Heart left ventricle (tissue), 16 donors: Measurements from ENCODE around the gene ABLIM2. TPM values are rescaled to one million over a fixed set of nuclear protein-coding genes. Genes with fewer than 3 reads are reported as not detected.

Experiments
- ATAC-seq, 4 donors: fragments of 200-7000 bp; cut with Tn5 transposase; one replicate each; pipeline ENCODE4 v1.9.1; 2020 to 2022; ENCODE audit warnings: moderate library complexity in 4 of 4, mild to moderate bottlenecking in 3 of 4, moderate number of reproducible peaks in 1 of 4
- DNase-seq, 5 donors: peaks; one replicate each; pipeline ENCODE4 v3.0.0-alpha.2; 2020
- H3K27ac ChIP-seq, 12 donors: fragments of 200-600 bp; sonication (generic) in 4 of 12; one replicate each; pipeline versions ENCODE4 v1.5.0 to v1.8.0; 2016 to 2022; ENCODE audit warnings: mild to moderate bottlenecking in 2 of 12
- H3K27me3 ChIP-seq, 9 donors: fragments of 200-600 bp; sonication (generic) in 2 of 9; one replicate each; pipeline versions ENCODE4 v1.5.1 to v1.8.0; 2016 to 2022; ENCODE audit warnings: mild to moderate bottlenecking in 3 of 9
- H3K36me3 ChIP-seq, 9 donors: fragments of 200-600 bp; sonication (generic) in 2 of 9; one replicate each; pipeline versions ENCODE4 v1.5.0 to v1.8.0; 2018 to 2022; ENCODE audit warnings: mild to moderate bottlenecking in 2 of 9
- H3K4me1 ChIP-seq, 12 donors: fragments of 200-600 bp; sonication (generic) in 4 of 12; one replicate each; pipeline versions ENCODE4 v1.5.0 to v1.8.0; 2016 to 2022; ENCODE audit warnings: mild to moderate bottlenecking in 3 of 12
- H3K4me3 ChIP-seq, 12 donors: fragments of 200-600 bp; sonication (generic) in 4 of 12; one replicate each; pipeline versions ENCODE4 v1.5.0 to v1.8.0; 2017 to 2022; ENCODE audit warnings: mild to moderate bottlenecking in 9 of 12, moderate library complexity in 4 of 12
- H3K9me3 ChIP-seq, 12 donors: fragments of 200-600 bp; sonication (generic) in 4 of 12; one replicate each; pipeline versions ENCODE4 v1.5.0 to v1.8.0; 2016 to 2022; ENCODE audit warnings: mild to moderate bottlenecking in 1 of 12
- CTCF ChIP-seq, 12 donors: fragments of 200-600 bp; sonication (generic) in 4 of 12; IDR thresholded peaks; one replicate each; pipeline versions ENCODE4 v1.5.0 to v1.8.0; 2018 to 2022; ENCODE audit warnings: antibody characterized with exemption in 12 of 12, mild to moderate bottlenecking in 5 of 12
- POLR2A ChIP-seq, 2 donors: fragments of 450-650 bp; IDR thresholded peaks; one replicate each; pipeline ENCODE4 v1.6.1; 2017; ENCODE audit warnings: antibody characterized with exemption in 2 of 2, mild to moderate bottlenecking in 2 of 2, moderate library complexity in 2 of 2
- WGBS, 4 donors: extraction: QIAGEN DNeasy Blood & Tissue Kit in 2 of 4; methylation state at CpG; one replicate each; pipeline versions ENCODE4 v1.1.5 to v1.1.7; 2013 to 2018; 5-methylcytosine and 5-hydroxymethylcytosine counted together
- intact Hi-C, 10 donors: fragments of 100-400 bp; cut with DNase I; formaldehyde crosslinking; loops; one replicate each; pipeline versions ENCODE4 v1.11.1 to v1.14.2; 2022
- polyA plus RNA-seq, 2 donors: library from polyadenylated mRNA; stranded (reverse); fragments of 200-250 nt; gene quantifications; one replicate each; pipeline ENCODE4 v1.2.3, GENCODE V29; 2013
- total RNA-seq, 9 donors: library from RNA; depleted of rRNA in 2 of 9; stranded (reverse); fragments of >200 nt in 2 of 9; fragmentation: NEBNext Ultra II Directional in 3 of 9; extraction: Animal tissue kit (Norgen Biotek cat#: 25700) in 3 of 9; gene quantifications; one replicate each; pipeline versions ENCODE4 v1.1.0 to v1.2.4, GENCODE V29; 2016 to 2023
- donor health status: ischemic (EF 13 %, LVEDD 7.1; RV severe dilation, severe dysfunction).
- donor health status: healthy with polysubstance abuse.
- donor health status: DM: no; HTN: yes; CAD: no.
- donor health status: DM: no; HTN: no; CAD: no.
- donor health status: ischemic (EF 25% LVEDD 6.9; RV normal size, moderate dysfunction).
- donor health status: ischemic (EF 25% LVEDD 5.7; RV mildly dilated, moderate dysfunction).
- donor health status: healthy.
- donor health status: DM: yes; HTN: yes; CAD: no.
- donor health status: ischemic (EF 35%, LVEDD 5.7; RV mildly dilated, moderate dysfunction).
- donor health status: nonischemic (EF 11% LVEDD 7.7; RV severe dilation, severe dysfunction).
- donor health status: DM: yes; HTN: yes; CAD: no.
- donor health status: PGD.
- donor health status: ischemic (EF 29% LVEDD 5.4; RV normal size, mild dysfunction).
- donor health status: nonischemic (EF 23%, LVEDD 6.1; RV moderate dilation, normal function).

ABLIM2 gene
- total and polyA plus RNA-seq, 11 donors: 11.1 to 27.9 (median 18.4) TPM

GRCh38 chr4:8177956-8178355 lies 19.3 kb upstream of the ABLIM2 start:
- intact Hi-C loops: loop anchor here in 9 of 10 donors (5.0 to 10.0 kb wide), 8 partner anchors 47 to 237 kb away; no protein-coding TSS in a partner anchor
- H3K4me1 ChIP-seq: peaks cover 6 to 38% (median 27%) of the 10 kb centered on the region in 12 donors
- H3K36me3 ChIP-seq: no peaks in the 10 kb centered on the region
- H3K4me3 ChIP-seq: no peak overlapping the region
- H3K27ac ChIP-seq: no peak overlapping the region
- WGBS, 4 donors: 92 to 98% (median 96%) methylated on average over 11 of the region's 11 CpGs
- DNase-seq (no peak), ATAC-seq (no peak)
- TF ChIP-seq POLR2A (IDR thresholded peaks at IDR 0.05) (no peak), CTCF (IDR thresholded peaks at IDR 0.05) (no peak)
- no peaks in the 10 kb centered on the region for H3K9me3 ChIP-seq
- H3K27me3 ChIP-seq: no peaks in the 10 kb centered on the region

GRCh38 chr4:8177552-8177951 lies 18.9 kb upstream of the ABLIM2 start:
- intact Hi-C loops: loop anchor here in 9 of 10 donors (5.0 to 10.0 kb wide), 8 partner anchors 47 to 237 kb away; no protein-coding TSS in a partner anchor
- H3K27me3 ChIP-seq: no peaks in the 10 kb centered on the region
- no peak for TF ChIP-seq POLR2A (IDR thresholded peaks at IDR 0.05)
- DNase-seq (no peak), ATAC-seq (no peak)
- H3K4me1 ChIP-seq: peaks cover 2 to 34% (median 23%) of the 10 kb centered on the region in 12 donors
- no peaks in the 10 kb centered on the region for H3K36me3 ChIP-seq
- WGBS, 4 donors: 56 to 69% (median 63%) methylated on average over 5 to 6 of the region's 6 CpGs
- H3K4me3 ChIP-seq: no peak overlapping the region
- no peak overlapping the region for H3K27ac ChIP-seq
- H3K9me3 ChIP-seq: no peaks in the 10 kb centered on the region

- peak; percentile 72 to 88 (median 80) for ATAC-seq
- Histone ChIP-seq H3K9me3 (no peaks in the 10 kb centered on the region), H3K4me3 (no peak overlapping the region)
These were observed 18.2 kb upstream of the ABLIM2 start for GRCh38 chr4:8176547-8177399.

GRCh38 chr4:8175686-8176085 lies 17.1 kb upstream of the ABLIM2 start:
- H3K4me3 ChIP-seq: no peak overlapping the region
- no peak overlapping the region for H3K27ac ChIP-seq
- TF ChIP-seq CTCF (IDR thresholded peaks at IDR 0.05) (no peak), POLR2A (IDR thresholded peaks at IDR 0.05) (no peak)
- H3K4me1 ChIP-seq: peaks cover 0 to 17% (median 8%) of the 10 kb centered on the region in 12 donors
- H3K9me3 ChIP-seq: no peaks in the 10 kb centered on the region
- WGBS, 4 donors: 76 to 88% (median 81%) methylated on average over 6 of the region's 6 CpGs
- H3K27me3 ChIP-seq: no peaks in the 10 kb centered on the region
- ATAC-seq: no peak
- intact Hi-C loops: loop anchor here in 9 of 10 donors (5.0 to 10.0 kb wide), 8 partner anchors 49 to 239 kb away; no protein-coding TSS in a partner anchor
- DNase-seq: no peak
- no peaks in the 10 kb centered on the region for H3K36me3 ChIP-seq

More at GRCh38 chr4:8176547-8177399, 18.2 kb upstream of the ABLIM2 start:
- no peaks in the 10 kb centered on the region for H3K36me3 ChIP-seq
- peaks cover 2 to 26% (median 16%) of the 10 kb centered on the region in 12 donors for H3K4me1 ChIP-seq
- intact Hi-C loops: loop anchor here in 9 of 10 donors (5.0 to 10.0 kb wide), 8 partner anchors 48 to 238 kb away; no protein-coding TSS in a partner anchor
- DNase-seq: peak; percentile 60 to 74 (median 66)
- 30 to 55% (median 39%) methylated on average over 9 to 17 of the region's 17 CpGs for whole genome bisulfite sequencing, 4 donors
- no peak overlapping the region for H3K27ac ChIP-seq
- TF ChIP-seq POLR2A (IDR thresholded peaks at IDR 0.05) (no peak), CTCF (IDR thresholded peaks at IDR 0.05) (peak; percentile 77 to 90 (median 84))
- H3K27me3 ChIP-seq: no peaks in the 10 kb centered on the region
